Thyroid gland (tissue), 4 donors: Measurements from ENCODE around the gene PGLYRP3. TPM values are rescaled to one million over a fixed set of nuclear protein-coding genes. Genes with fewer than 3 reads are reported as not detected.

ENCODE experiments used
- DNase-seq, 2 donors: peaks; one replicate each; pipeline ENCODE4 v3.0.0-alpha.2; 2019
- H3K27ac ChIP-seq, 3 donors: fragments of 200-600 bp; sonication (generic); 1 replicate in 2 of 3; 2 replicates in 1 of 3; pipeline ENCODE4 v1.5.1; 2016 to 2019; ENCODE audit warnings: mild to moderate bottlenecking in 1 of 3, moderate library complexity in 1 of 3
- H3K27me3 ChIP-seq: fragments of 200-600 bp; sonication (generic); one replicate; pipeline ENCODE4 v1.5.1; 2019
- H3K36me3 ChIP-seq, 2 donors: fragments of 200-600 bp; sonication (generic); one replicate each; pipeline ENCODE4 v1.5.1; 2016 to 2019
- H3K4me1 ChIP-seq, 2 donors: fragments of 200-600 bp; sonication (generic); one replicate each; pipeline ENCODE4 v1.5.1; 2017 to 2019
- H3K4me3 ChIP-seq, 3 donors: fragments of 200-600 bp; sonication (generic); replicated peaks in 1 of 3; 1 replicate in 2 of 3; 2 replicates in 1 of 3; pipeline ENCODE4 v1.5.1; 2016; ENCODE audit warnings: mild to moderate bottlenecking in 1 of 3
- H3K9me3 ChIP-seq: fragments of 200-600 bp; sonication (generic); one replicate; pipeline ENCODE4 v1.5.1; 2017
- CTCF ChIP-seq, 6 experiments: fragments of 200-600 bp in 3 of 6; fragments of 450-650 bp in 3 of 6; sonication (generic) in 3 of 6; IDR thresholded peaks; one replicate each; pipeline ENCODE4 v1.5.1; 2016 to 2019; ENCODE audit warnings: antibody characterized with exemption in 6 of 6, mild to moderate bottlenecking in 2 of 6, inconsistent platforms in 1 of 6, moderate library complexity in 1 of 6
- POLR2A ChIP-seq, 2 donors: fragments of 450-650 bp; IDR thresholded peaks; one replicate each; pipeline ENCODE4 v1.6.1; 2017; ENCODE audit warnings: antibody characterized with exemption in 2 of 2, mild to moderate bottlenecking in 2 of 2, moderate library complexity in 1 of 2
- WGBS, 2 donors: methylation state at CpG; one replicate each; pipeline ENCODE4 v1.1.5; 2017; 5-methylcytosine and 5-hydroxymethylcytosine counted together
- intact Hi-C: fragments of 100-400 bp; cut with DNase I; formaldehyde crosslinking; loops from one replicate; pipeline ENCODE4 v1.15.1; 2023
- total RNA-seq, 4 donors: library from RNA; depleted of rRNA; stranded (reverse); fragments of >200 nt; gene quantifications; one replicate each; pipeline ENCODE4 v1.2.3, GENCODE V29; 2016

PGLYRP3 gene
- total RNA-seq, 4 donors from 2014 or later: not detected

- Histone ChIP-seq H3K4me3 (no peak overlapping the region), H3K36me3 (no peaks in the 10 kb centered on the region), H3K27me3 (no peaks in the 10 kb centered on the region), H3K27ac (no peak overlapping the region), H3K9me3 (no peaks in the 10 kb centered on the region), H3K4me1 (no peaks in the 10 kb centered on the region)
- TF ChIP-seq CTCF (IDR thresholded peaks at IDR 0.05): no peak
- no peak for TF ChIP-seq POLR2A (IDR thresholded peaks at IDR 0.05)
- DNase-seq: no peak
- WGBS, 2 donors: 67 to 73% methylated on average over 9 of the region's 9 CpGs
- intact Hi-C loops: no loop called here
These were observed 18.9 kb downstream of the PGLYRP3 start for GRCh38 chr1:153293851-153294250.

- 60 to 63% methylated on average over 7 of the region's 7 CpGs for WGBS, 2 donors
- DNase-seq: no peak
- intact Hi-C loops: no loop called here
- no peak for TF ChIP-seq CTCF (IDR thresholded peaks at IDR 0.05)
- no peak for TF ChIP-seq POLR2A (IDR thresholded peaks at IDR 0.05)
- no peaks in the 10 kb centered on the region for H3K4me1 ChIP-seq
- no peak overlapping the region for H3K4me3 ChIP-seq
- H3K27ac ChIP-seq: no peak overlapping the region
- no peaks in the 10 kb centered on the region for H3K36me3 ChIP-seq
- H3K27me3 ChIP-seq: no peaks in the 10 kb centered on the region
- H3K9me3 ChIP-seq: no peaks in the 10 kb centered on the region
These were observed 19.3 kb downstream of the PGLYRP3 start for GRCh38 chr1:153293480-153293775.

GRCh38 chr1:153292740-153293479 is 19.8 kb downstream of the PGLYRP3 start:
- intact Hi-C loops: no loop called here
- no peaks in the 10 kb centered on the region for H3K36me3 ChIP-seq
- H3K4me3 ChIP-seq: no peak overlapping the region
- no peak for DNase-seq
- H3K27ac ChIP-seq: no peak overlapping the region
- TF ChIP-seq CTCF (IDR thresholded peaks at IDR 0.05): no peak
- TF ChIP-seq POLR2A (IDR thresholded peaks at IDR 0.05): no peak
- no peaks in the 10 kb centered on the region for H3K27me3 ChIP-seq
- no peaks in the 10 kb centered on the region for H3K4me1 ChIP-seq
- H3K9me3 ChIP-seq: no peaks in the 10 kb centered on the region
- 71 to 74% methylated on average over 23 to 25 of the region's 25 CpGs for WGBS, 2 donors

- Histone ChIP-seq H3K9me3 (no peaks in the 10 kb centered on the region), H3K4me1 (no peaks in the 10 kb centered on the region), H3K27me3 (no peaks in the 10 kb centered on the region), H3K36me3 (no peaks in the 10 kb centered on the region), H3K4me3 (no peak overlapping the region), H3K27ac (no peak overlapping the region)
- no peak for TF ChIP-seq POLR2A (IDR thresholded peaks at IDR 0.05)
- intact Hi-C loops: no loop called here
- WGBS, 2 donors: 70 to 72% methylated on average over 8 of the region's 8 CpGs
- DNase-seq: no peak
These were observed 20.6 kb downstream of the PGLYRP3 start for GRCh38 chr1:153292185-153292584.

GRCh38 chr1:153291514-153291913 is 21.2 kb downstream of the PGLYRP3 start:
- H3K36me3 ChIP-seq: no peaks in the 10 kb centered on the region
- no peak for TF ChIP-seq POLR2A (IDR thresholded peaks at IDR 0.05)
- no peak for TF ChIP-seq CTCF (IDR thresholded peaks at IDR 0.05)
- no peak overlapping the region for H3K4me3 ChIP-seq
- intact Hi-C loops: no loop called here
- no peaks in the 10 kb centered on the region for H3K4me1 ChIP-seq
- no peak for DNase-seq
- H3K9me3 ChIP-seq: no peaks in the 10 kb centered on the region
- 72 to 96% methylated on average over 5 of the region's 5 CpGs for WGBS, 2 donors
- H3K27me3 ChIP-seq: no peaks in the 10 kb centered on the region
- no peak overlapping the region for H3K27ac ChIP-seq
